Colonic mucosa (tissue), 4 donors: ENCODE measurements around the gene PLXNA4. TPM values are rescaled to one million over a fixed set of nuclear protein-coding genes. Genes with fewer than 3 reads are reported as not detected.

Experiments
- DNase-seq: peaks from one replicate; pipeline ENCODE4 v3.0.0-alpha.2; 2020
- H3K27ac ChIP-seq: fragments of 200-600 bp; one replicate; pipeline ENCODE4 v1.8.0; 2021
- H3K27me3 ChIP-seq: fragments of 200-600 bp; one replicate; pipeline ENCODE4 v1.8.0; 2021
- H3K36me3 ChIP-seq: fragments of 200-600 bp; one replicate; pipeline ENCODE4 v1.8.0; 2021
- H3K4me1 ChIP-seq: fragments of 200-600 bp; one replicate; pipeline ENCODE4 v1.8.0; 2021; ENCODE audit warnings: mild to moderate bottlenecking
- H3K4me3 ChIP-seq: fragments of 200-600 bp; one replicate; pipeline ENCODE4 v1.8.0; 2021
- H3K9ac ChIP-seq, 2 donors: one replicate each; pipeline ENCODE4 v1.7.0; 2013; ENCODE audit warnings: control low read depth in 2 of 2, low read depth in 2 of 2, low read length in 2 of 2
- H3K9me3 ChIP-seq: fragments of 200-600 bp; one replicate; pipeline ENCODE4 v1.8.0; 2021
- intact Hi-C: fragments of 100-400 bp; cut with DNase I; formaldehyde crosslinking; loops from one replicate; pipeline ENCODE4 v1.14.1; 2022
- total RNA-seq, 2 donors: library from RNA; stranded (reverse); fragmentation: NEBNext Ultra II Directional in 1 of 2; extraction: Animal tissue kit (Norgen Biotek cat#: 25700) in 1 of 2; gene quantifications; one replicate each; pipeline ENCODE4 v1.2.1, GENCODE V29; 2021
- TF ChIP-seq, protein P1 (sequence below): fragments of 200-600 bp; IDR thresholded peaks from one replicate; pipeline ENCODE4 v1.8.0; 2022; ENCODE audit warnings: antibody characterized with exemption, mild to moderate bottlenecking
- donor health status: healthy.
- donor health status: DM: no; HTN: no; CAD: no.
- donor health status: DM: no; HTN: no; CAD: no.

PLXNA4 gene
- total RNA-seq, 2 donors from 2014 or later, result 0.15 to 0.77 TPM

GRCh38 chr7:132279718-132280117, 296.6 kb downstream of the PLXNA4 start:
- Histone ChIP-seq H3K9me3 (no peaks in the 10 kb centered on the region), H3K4me3 (no peak overlapping the region), H3K4me1 (no peaks in the 10 kb centered on the region), H3K27me3 (no peaks in the 10 kb centered on the region), H3K9ac (no peak overlapping the region), H3K36me3 (no peaks in the 10 kb centered on the region), H3K27ac (no peak overlapping the region)
- no peak for DNase-seq
- intact Hi-C loops, result no loop called here
- TF ChIP-seq, protein P1, sequence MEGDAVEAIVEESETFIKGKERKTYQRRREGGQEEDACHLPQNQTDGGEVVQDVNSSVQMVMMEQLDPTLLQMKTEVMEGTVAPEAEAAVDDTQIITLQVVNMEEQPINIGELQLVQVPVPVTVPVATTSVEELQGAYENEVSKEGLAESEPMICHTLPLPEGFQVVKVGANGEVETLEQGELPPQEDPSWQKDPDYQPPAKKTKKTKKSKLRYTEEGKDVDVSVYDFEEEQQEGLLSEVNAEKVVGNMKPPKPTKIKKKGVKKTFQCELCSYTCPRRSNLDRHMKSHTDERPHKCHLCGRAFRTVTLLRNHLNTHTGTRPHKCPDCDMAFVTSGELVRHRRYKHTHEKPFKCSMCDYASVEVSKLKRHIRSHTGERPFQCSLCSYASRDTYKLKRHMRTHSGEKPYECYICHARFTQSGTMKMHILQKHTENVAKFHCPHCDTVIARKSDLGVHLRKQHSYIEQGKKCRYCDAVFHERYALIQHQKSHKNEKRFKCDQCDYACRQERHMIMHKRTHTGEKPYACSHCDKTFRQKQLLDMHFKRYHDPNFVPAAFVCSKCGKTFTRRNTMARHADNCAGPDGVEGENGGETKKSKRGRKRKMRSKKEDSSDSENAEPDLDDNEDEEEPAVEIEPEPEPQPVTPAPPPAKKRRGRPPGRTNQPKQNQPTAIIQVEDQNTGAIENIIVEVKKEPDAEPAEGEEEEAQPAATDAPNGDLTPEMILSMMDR, result no peak

DNA sequence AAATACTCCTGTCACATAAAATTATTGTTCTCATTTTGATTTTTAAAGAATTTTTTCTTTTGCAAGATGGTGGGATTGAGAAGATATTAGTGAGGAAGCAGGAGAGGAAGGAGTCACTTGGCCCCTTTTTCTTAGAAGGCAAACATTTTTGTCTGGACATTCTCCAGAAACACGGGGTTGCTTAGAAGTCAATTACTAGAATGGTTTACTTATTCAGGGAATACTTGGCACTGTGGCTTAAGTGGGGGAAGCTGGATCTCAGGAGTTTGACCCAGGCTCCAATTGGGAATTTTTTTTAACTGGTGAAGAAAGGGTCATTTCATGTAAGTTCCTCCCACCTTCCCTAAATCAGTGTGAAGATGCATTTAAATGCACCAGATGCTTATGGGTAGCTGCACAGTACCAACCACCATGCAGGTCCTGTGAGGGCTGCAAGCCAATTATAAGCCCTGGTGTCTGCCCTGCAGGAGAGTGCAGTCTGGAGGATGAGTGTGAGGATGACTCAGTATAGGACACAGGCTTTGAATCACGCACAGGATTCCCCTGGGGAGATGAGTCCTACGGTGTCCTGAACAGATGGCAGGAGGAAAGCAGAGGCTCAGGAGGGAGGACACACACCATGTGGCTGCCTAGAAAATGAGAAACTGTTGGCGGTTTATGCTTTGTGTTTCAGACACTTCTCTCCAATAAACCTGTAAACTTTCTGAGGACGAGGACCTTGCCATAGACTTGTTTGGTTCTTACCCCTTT, 299.1 kb downstream of the PLXNA4 start:
- no peaks in the 10 kb centered on the region for H3K9me3 ChIP-seq
- no peaks in the 10 kb centered on the region for H3K36me3 ChIP-seq
- no peak overlapping the region for H3K27ac ChIP-seq
- no peak overlapping the region for H3K4me3 ChIP-seq
- TF ChIP-seq, protein P1, result no peak
- no peaks in the 10 kb centered on the region for H3K27me3 ChIP-seq
- intact Hi-C loops, result no loop called here
- H3K4me1 ChIP-seq, result no peaks in the 10 kb centered on the region
- no peak for DNase-seq
- no peak overlapping the region for H3K9ac ChIP-seq

GRCh38 chr7:132276234-132276630, 300.0 kb downstream of the PLXNA4 start:
- H3K27ac ChIP-seq, result no peak overlapping the region
- TF ChIP-seq, protein P1, result no peak
- no peak for DNase-seq
- H3K9me3 ChIP-seq, result no peaks in the 10 kb centered on the region
- no peaks in the 10 kb centered on the region for H3K36me3 ChIP-seq
- intact Hi-C loops, result no loop called here
- no peaks in the 10 kb centered on the region for H3K27me3 ChIP-seq
- H3K4me3 ChIP-seq, result no peak overlapping the region
- no peaks in the 10 kb centered on the region for H3K4me1 ChIP-seq
- no peak overlapping the region for H3K9ac ChIP-seq

DNA sequence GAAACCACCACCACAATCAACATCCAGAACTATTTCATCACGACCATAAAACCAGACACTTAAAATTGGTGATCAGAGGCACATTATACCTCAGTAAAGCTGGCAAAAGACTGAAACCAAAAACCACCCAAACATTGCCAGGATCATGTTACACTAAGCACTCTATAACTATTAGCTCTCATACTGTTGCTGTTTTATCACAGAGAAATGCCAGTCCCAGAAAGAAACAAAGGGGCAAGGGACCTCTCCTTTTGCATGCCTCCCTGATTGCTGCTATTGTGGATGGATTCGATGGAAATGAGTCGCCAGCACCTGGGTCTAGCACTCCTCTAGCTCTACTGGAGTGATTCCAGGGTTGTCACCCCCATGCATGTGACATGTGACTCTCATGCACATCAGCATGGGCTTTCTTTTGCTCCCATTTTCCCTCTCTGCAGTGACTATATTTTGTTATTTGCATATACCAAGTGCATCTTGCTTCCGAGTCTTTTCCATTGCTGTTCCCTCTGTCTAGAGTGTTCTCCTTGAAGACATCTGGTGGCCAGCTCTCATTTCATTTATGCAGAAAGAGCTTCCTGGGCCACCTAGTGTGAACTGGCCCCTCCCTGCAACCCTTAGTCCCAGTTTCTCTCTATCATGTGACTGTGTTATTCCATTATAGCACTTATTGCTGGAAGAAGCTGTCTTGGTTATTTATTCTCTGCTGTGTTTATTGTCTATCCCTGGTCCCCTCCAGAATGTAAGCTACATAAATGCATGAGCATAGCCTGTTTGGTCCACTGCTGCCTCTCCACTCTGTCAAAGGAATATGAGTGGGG, 300.6 kb downstream of the PLXNA4 start:
- no peaks in the 10 kb centered on the region for H3K27me3 ChIP-seq
- TF ChIP-seq, protein P1, result no peak
- no peak overlapping the region for H3K4me3 ChIP-seq
- intact Hi-C loops, result no loop called here
- H3K9ac ChIP-seq, result no peak overlapping the region
- H3K9me3 ChIP-seq, result no peaks in the 10 kb centered on the region
- no peaks in the 10 kb centered on the region for H3K4me1 ChIP-seq
- H3K36me3 ChIP-seq, result no peaks in the 10 kb centered on the region
- H3K27ac ChIP-seq, result no peak overlapping the region
- no peak for DNase-seq

GRCh38 chr7:132272763-132273371, 303.4 kb downstream of the PLXNA4 start:
- intact Hi-C loops, result no loop called here
- H3K4me1 ChIP-seq, result no peaks in the 10 kb centered on the region

More at GRCh38 chr7:132272763-132273371, 303.4 kb downstream of the PLXNA4 start:
- Histone ChIP-seq H3K27ac (no peak overlapping the region), H3K27me3 (no peaks in the 10 kb centered on the region), H3K4me3 (no peak overlapping the region), H3K9me3 (no peaks in the 10 kb centered on the region), H3K9ac (no peak overlapping the region), H3K36me3 (no peaks in the 10 kb centered on the region)
- no peak for DNase-seq
- TF ChIP-seq, protein P1, result no peak
